Activated naive CD8-positive, alpha-beta T cell treated with anti-CD3 and anti-CD28 coated beads, Interleukin-2, amount 10 ng/mL, durations not matched to agents 7 days and 5 days (primary cell): Measurements from ENCODE around the gene VAV3. TPM values are rescaled to one million over a fixed set of nuclear protein-coding genes. Genes with fewer than 3 reads are reported as not detected.

Experiments used
- ATAC-seq: fragments of 150-1000 bp; cut with Tn5 transposase; one replicate; pipeline ENCODE4 v1.10.0; 2021; ENCODE audit warnings: low read depth, moderate library complexity
- POLR2A ChIA-PET: fragments of 350-600 bp; sonication (Branson Sonifier 250); formaldehyde crosslinking; loops from one replicate; lab custom pipeline; 2021; ENCODE audit warnings: antibody characterized with exemption; lab: Charles Lee
- DNase-seq: peaks from one replicate; pipeline ENCODE4 v3.0.0; 2021
- H3K27ac Mint-ChIP-seq: one replicate; pipeline ENCODE4 v1.8.0; 2022; ENCODE audit warnings: mild to moderate bottlenecking, mixed read lengths
- H3K27me3 Mint-ChIP-seq: one replicate; pipeline ENCODE4 v1.8.0; 2022; ENCODE audit warnings: mild to moderate bottlenecking, moderate library complexity, mixed read lengths
- H3K36me3 Mint-ChIP-seq: one replicate; pipeline ENCODE4 v1.8.0; 2021; ENCODE audit warnings: mild to moderate bottlenecking, mixed read lengths
- H3K4me1 Mint-ChIP-seq: one replicate; pipeline ENCODE4 v1.8.0; 2021; ENCODE audit warnings: mixed read lengths
- H3K4me3 Mint-ChIP-seq: one replicate; pipeline ENCODE4 v1.8.0; 2022; ENCODE audit warnings: mild to moderate bottlenecking, moderate library complexity, mixed read lengths
- H3K9me3 Mint-ChIP-seq: one replicate; pipeline ENCODE4 v1.8.0; 2021; ENCODE audit warnings: mixed read lengths
- total RNA-seq, 2 experiments: library from RNA; stranded (reverse); gene quantifications; one replicate each; pipeline ENCODE4 v1.2.3, GENCODE V29; 2021

VAV3 gene
- total RNA-seq, 2 experiments from 2014 or later = 6.9 to 7.8 TPM

DNA sequence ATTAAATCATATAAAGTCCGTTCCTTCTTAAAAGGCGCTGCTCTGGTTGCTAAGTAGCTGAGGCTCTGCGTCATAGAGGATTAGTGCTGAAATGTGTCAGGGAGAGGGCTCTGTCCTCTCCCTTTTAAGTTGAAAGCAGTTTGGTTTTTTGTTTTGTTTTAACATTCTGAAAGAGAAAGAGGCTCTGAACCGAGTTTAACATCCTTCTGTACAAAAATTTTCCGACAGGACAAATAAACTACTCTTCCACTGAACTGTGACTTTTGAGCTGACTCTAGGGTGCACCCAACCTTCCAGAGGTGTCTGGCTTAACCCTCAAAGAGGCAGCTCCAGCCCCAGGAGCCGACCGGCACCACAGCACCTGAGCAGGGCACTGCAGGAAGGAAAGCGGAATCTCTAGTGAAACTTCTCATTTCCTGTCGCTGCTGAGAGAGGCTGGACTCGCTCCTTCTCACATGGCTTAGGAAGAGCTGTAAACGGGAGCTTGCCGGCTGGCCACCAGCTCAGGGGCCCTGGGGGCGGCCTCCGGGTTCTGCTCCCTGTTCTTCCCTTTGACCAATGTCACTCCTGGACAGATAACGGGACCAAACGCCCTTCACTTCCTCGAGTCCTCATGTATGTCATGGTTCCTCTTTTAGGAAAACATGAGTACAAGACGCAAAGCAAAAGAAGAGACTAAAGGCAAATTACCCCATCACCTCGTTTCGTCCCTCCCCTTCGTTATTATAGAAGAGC is 1.2 kb downstream of the VAV3 start:
- Mint-ChIP-seq H3K36me3 (peaks cover 6% of the 10 kb centered on the region), H3K27me3 (no peaks in the 10 kb centered on the region), H3K4me3 (peak overlapping the region; percentile 93), H3K4me1 (peaks cover 22% of the 10 kb centered on the region), H3K27ac (peak overlapping the region; percentile 91), H3K9me3 (peaks cover 4% of the 10 kb centered on the region)
- DNase-seq (peak; percentile 63), ATAC-seq (peak; percentile 62)
- POLR2A ChIA-PET = interaction anchor here (0.9 to 2.5 kb wide), 13 partner anchors 9 to 236 kb away, joined by 3 to 30 read pairs (median 4); partner anchors contain the start of gene SLC25A24

DNA sequence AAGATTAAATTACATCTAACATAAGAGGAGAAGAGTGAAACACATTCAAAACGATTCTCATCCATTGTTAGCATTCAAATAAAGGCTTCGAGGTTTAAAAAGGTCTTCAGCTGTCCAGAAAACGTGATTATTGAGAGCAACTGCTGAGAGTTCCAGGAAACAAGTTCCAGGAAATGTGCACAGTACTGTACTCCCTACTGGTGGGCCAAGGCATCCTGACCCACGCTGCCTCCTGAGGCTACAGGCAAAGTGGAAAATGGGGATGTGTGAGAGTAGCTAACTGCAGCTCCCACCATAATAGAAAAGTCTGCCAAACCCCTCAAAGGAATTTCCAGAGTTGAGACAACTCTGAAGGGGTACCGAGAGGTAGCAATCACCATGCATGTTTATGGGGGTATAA is 2.0 kb downstream of the VAV3 start:
- Mint-ChIP-seq H3K9me3 (peaks cover 4% of the 10 kb centered on the region), H3K36me3 (peaks cover 6% of the 10 kb centered on the region), H3K27me3 (no peaks in the 10 kb centered on the region), H3K4me1 (peaks cover 22% of the 10 kb centered on the region), H3K27ac (peak overlapping the region; percentile 91), H3K4me3 (peak overlapping the region; percentile 93)
- DNase-seq (no peak), ATAC-seq (no peak)
- POLR2A ChIA-PET = interaction anchor here (1.8 to 2.5 kb wide), 3 partner anchors 114 to 237 kb away, joined by 5 to 30 read pairs (median 8); partner anchors contain the start of gene SLC25A24

DNA sequence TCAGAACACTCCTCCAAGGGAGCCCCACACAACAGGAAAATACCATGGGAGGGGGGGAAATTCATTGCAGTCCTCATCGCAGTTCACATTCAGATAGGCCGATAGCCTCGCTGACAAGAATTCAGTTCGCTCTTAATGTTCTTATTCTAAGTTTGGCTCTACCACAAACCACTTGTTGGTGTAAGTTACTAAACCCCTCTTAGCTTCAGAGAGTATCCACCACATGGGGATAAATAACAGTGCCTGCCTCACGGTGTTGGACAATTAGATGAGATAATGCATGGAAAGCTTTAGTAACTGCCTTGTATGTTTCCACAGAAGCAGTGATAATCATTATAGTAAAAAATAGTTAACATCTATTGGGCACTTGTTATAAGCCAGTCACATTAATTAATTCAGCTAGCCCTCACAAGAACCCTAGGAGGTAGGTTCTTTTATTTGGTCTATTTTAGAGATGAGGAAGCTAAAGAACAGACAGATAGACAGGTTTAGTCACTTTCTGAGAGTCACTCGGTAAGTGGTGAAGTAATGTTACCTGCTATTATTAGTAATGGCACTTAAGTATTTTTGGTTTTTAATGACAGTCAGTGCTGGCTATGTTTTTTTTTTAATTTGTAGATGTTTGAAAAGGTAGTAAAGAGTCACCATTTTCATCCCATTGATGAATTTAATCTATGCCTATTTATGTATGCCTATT is 10.1 kb downstream of the VAV3 start:
- Mint-ChIP-seq H3K27ac (no peak overlapping the region), H3K9me3 (peaks cover 4% of the 10 kb centered on the region), H3K36me3 (peaks cover 6% of the 10 kb centered on the region), H3K4me3 (no peak overlapping the region), H3K27me3 (no peaks in the 10 kb centered on the region), H3K4me1 (peaks cover 22% of the 10 kb centered on the region)
- POLR2A ChIA-PET = interaction anchor here (0.6 to 1.2 kb wide), 2 partner anchors 9 to 63 kb away, joined by 3 to 4 read pairs; no protein-coding TSS in a partner anchor
- DNase-seq (no peak), ATAC-seq (no peak)

DNA sequence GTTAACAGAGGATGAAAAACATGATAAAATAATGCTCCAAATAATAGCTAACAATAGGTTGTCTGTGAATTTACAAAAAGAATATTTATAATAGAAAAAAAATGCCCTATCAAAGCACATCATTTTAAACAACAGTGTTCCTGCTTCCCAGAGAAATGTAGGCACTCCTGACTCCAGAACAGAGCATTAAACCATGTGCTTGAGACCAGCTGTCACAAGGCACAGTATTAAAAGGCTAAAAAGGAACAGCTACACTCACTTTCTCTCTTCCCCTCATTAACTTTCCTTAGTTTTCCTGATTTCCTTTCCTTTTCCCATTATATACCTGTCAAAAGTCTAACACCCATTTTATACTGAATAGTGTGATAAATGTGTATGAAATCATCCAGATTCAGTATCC is 10.9 kb downstream of the VAV3 start:
- H3K4me3 Mint-ChIP-seq = no peak overlapping the region
- peaks cover 2% of the 10 kb centered on the region for H3K36me3 Mint-ChIP-seq
- H3K27me3 Mint-ChIP-seq = no peaks in the 10 kb centered on the region
- H3K9me3 Mint-ChIP-seq = no peaks in the 10 kb centered on the region
- no peak for ATAC-seq
- no peak overlapping the region for H3K27ac Mint-ChIP-seq
- H3K4me1 Mint-ChIP-seq = peaks cover 26% of the 10 kb centered on the region
- POLR2A ChIA-PET = interaction anchor here (1.2 kb wide), 1 partner anchor 10 kb away, joined by 4 read pairs; no protein-coding TSS in a partner anchor
- no peak for DNase-seq

DNA sequence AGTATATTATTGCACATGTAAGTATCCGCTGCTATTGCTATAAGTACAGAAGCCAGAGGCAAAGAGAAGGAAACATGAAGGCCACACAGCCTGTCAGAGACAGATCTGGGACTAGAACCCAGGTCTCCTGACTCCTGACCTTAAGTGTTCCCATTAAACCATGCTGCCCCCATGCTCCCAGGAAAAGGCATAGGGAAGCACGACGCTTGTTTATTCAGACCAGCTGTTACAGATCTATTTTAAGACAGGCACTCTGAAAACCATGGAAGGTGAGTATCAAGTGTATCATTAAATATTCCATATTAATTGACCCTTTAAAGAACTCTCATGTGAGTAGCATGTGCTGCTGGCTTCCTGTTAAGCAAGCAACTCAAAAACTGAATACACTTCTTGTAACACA is 11.4 kb downstream of the VAV3 start:
- ATAC-seq = no peak

DNA sequence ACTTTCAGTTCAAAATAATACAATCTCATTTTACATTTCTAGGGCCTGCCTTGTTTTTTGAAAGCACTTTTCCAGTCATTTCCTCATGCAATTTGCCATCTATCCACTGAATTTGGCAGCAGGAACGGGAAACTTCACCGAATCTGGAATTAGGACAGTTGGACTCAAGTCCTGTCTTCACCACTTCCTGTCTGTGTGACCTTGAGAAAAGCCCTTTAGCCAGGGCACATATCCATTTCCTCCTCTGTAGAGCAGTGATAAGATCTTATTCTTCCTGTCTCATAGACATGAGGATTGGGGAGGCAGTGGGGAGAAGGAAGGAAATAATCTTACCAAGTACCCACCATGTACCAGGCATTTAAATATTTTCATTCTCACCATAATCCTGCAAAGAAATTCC is 12.0 kb downstream of the VAV3 start:
- Mint-ChIP-seq H3K36me3 (peaks cover 2% of the 10 kb centered on the region), H3K4me1 (peaks cover 26% of the 10 kb centered on the region), H3K27me3 (no peaks in the 10 kb centered on the region), H3K4me3 (no peak overlapping the region), H3K27ac (no peak overlapping the region), H3K9me3 (no peaks in the 10 kb centered on the region)
- ATAC-seq (no peak), DNase-seq (no peak)
- POLR2A ChIA-PET = no interaction called here

More for the DNA sequence above, 11.4 kb downstream of the VAV3 start:
- no peaks in the 10 kb centered on the region for H3K9me3 Mint-ChIP-seq
- no peak for DNase-seq
- H3K4me1 Mint-ChIP-seq = peaks cover 26% of the 10 kb centered on the region
- POLR2A ChIA-PET = no interaction called here
- H3K27ac Mint-ChIP-seq = no peak overlapping the region
- H3K36me3 Mint-ChIP-seq = peaks cover 2% of the 10 kb centered on the region
- H3K4me3 Mint-ChIP-seq = no peak overlapping the region
- no peaks in the 10 kb centered on the region for H3K27me3 Mint-ChIP-seq

DNA sequence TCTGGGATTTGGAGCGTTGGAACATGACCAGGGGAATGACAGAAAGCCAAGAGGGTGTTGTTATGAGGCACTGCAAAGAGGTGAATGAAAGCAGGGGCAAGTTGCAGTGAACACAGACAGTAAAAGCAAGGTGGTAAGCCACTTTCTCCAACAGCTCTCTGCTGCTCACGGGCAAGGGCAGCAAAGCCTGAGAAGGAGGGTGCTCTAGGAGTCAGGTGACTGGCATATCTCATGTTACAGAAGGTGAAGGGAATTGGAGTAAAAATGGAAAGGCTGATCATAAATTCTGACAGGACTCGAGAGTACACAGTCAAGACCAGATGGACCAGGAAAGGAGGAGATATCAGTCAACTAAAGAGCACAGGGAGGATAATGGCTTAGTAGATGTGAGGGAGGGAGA is 14.5 kb downstream of the VAV3 start:
- DNase-seq (no peak), ATAC-seq (no peak)
- Mint-ChIP-seq H3K9me3 (no peaks in the 10 kb centered on the region), H3K27me3 (no peaks in the 10 kb centered on the region), H3K36me3 (peaks cover 2% of the 10 kb centered on the region), H3K27ac (peak overlapping the region; percentile 5), H3K4me3 (no peak overlapping the region), H3K4me1 (peaks cover 26% of the 10 kb centered on the region)
- POLR2A ChIA-PET = interaction anchor here (1.9 kb wide), 1 partner anchor 14 kb away, joined by 4 read pairs; no protein-coding TSS in a partner anchor

DNA sequence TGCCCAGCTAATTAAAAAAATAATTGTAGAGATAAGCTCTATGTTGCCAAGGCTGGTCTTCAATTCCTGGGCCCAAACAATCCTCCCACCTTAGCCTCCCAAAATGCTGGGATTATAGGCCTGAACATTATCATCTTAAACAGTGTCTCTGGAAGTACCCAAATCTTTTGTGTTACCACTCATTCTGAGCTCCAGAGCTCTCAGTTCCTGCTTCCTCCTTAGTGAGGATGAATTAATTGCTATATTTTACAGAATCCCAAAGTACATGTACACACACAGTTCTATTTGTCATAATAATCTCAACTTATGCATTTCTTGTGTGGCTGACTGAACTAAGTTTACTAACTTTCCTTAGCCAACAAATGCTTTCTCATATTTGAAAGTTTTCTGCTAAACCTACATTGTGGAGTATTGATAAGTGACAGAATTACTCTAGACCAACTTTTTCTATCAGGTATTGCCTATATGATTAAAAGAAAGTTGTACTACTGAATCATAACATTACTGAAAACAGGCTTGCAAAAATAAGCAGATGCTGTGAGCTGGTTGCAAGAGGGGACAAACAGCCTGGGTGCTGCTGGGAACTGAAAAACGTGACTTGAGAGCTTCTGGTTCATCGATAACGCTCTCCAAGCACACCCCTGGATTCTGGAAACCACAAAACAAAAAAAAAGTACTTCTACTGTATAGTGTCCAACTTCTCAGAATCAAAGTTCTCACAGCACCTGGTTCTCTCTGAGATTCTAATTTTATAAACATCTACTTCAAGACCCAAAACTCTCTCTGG is 15.3 kb downstream of the VAV3 start:
- H3K27me3 Mint-ChIP-seq = no peaks in the 10 kb centered on the region
- no peak overlapping the region for H3K4me3 Mint-ChIP-seq
- DNase-seq (no peak), ATAC-seq (no peak)
- POLR2A ChIA-PET = interaction anchor here (1.9 kb wide), 1 partner anchor 15 kb away, joined by 4 read pairs; no protein-coding TSS in a partner anchor
- H3K27ac Mint-ChIP-seq = no peak overlapping the region
- H3K9me3 Mint-ChIP-seq = no peaks in the 10 kb centered on the region
- H3K36me3 Mint-ChIP-seq = peaks cover 2% of the 10 kb centered on the region
- peaks cover 26% of the 10 kb centered on the region for H3K4me1 Mint-ChIP-seq

DNA sequence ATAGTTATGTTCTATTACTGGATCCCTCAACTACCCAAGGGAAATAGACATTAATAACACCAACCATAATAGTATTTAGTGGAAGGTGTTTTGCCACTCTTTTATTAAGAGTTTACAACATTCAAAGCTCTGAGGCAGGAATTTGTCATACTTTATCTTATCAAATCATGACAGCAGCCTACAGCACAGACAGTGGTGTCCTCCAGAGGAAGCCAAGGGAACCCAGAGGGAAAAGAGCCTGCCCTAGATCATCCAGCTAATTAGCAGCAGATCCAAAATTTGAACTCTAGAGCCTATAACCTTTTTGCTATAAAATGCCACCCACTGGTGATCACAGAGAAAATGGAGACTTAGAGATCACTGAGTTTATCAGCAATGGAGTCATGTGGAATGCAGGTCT is 18.2 kb downstream of the VAV3 start:
- ATAC-seq = no peak
- H3K27me3 Mint-ChIP-seq = no peaks in the 10 kb centered on the region
- H3K4me3 Mint-ChIP-seq = no peak overlapping the region
- H3K36me3 Mint-ChIP-seq = peaks cover 5% of the 10 kb centered on the region
- H3K27ac Mint-ChIP-seq = no peak overlapping the region
- peaks cover 27% of the 10 kb centered on the region for H3K4me1 Mint-ChIP-seq
- DNase-seq = no peak
- POLR2A ChIA-PET = no interaction called here
- no peaks in the 10 kb centered on the region for H3K9me3 Mint-ChIP-seq

DNA sequence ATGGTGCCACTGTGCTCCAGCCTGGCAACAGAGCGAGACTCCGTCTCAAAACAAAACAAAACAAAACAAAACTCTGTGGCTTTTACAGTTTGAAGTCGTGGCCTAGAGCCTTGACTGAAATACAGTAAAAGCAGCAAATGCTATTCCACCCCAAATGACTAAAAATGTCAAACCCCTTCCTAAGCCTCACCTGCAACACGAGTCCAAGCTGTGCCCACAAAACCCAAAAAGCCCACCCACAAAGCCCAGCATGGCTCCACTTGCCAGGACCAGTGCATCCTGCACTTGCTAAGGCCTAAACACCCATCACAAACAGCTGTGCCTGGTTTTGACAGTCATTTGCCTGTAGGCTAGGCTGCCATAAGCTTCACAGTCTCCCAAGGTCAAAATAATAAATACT is 21.3 kb downstream of the VAV3 start:
- POLR2A ChIA-PET = interaction anchor here (0.8 kb wide), 1 partner anchor 21 kb away, joined by 3 read pairs; the partner anchor contains the start of gene VAV3
- Mint-ChIP-seq H3K9me3 (no peaks in the 10 kb centered on the region), H3K4me3 (no peak overlapping the region), H3K27me3 (no peaks in the 10 kb centered on the region), H3K36me3 (peaks cover 4% of the 10 kb centered on the region), H3K27ac (no peak overlapping the region), H3K4me1 (peaks cover 17% of the 10 kb centered on the region)
- ATAC-seq (no peak), DNase-seq (no peak)

DNA sequence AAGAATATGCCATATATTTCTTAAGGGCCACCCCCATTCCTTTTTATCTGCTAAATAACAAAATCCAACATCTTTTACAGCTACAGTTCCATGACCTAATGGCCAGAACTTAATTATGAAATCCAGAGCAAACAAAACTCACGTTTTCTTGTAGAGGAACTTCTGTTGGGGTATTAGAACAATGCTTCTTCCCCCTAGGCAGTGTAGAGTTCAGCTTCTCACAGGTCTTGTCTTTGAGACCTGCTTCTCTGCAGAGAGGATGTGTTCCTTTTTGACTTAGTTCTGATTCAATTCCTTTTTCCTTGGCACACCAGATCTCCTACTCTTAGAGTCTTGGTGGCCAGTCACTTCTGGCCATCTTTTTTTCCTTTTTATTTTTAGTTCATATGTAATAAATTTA is 22.2 kb downstream of the VAV3 start:
- H3K27ac Mint-ChIP-seq = no peak overlapping the region
- ATAC-seq (no peak), DNase-seq (no peak)
- H3K36me3 Mint-ChIP-seq = peaks cover 4% of the 10 kb centered on the region
- H3K27me3 Mint-ChIP-seq = no peaks in the 10 kb centered on the region
- H3K4me3 Mint-ChIP-seq = no peak overlapping the region
- H3K4me1 Mint-ChIP-seq = peaks cover 18% of the 10 kb centered on the region
- no peaks in the 10 kb centered on the region for H3K9me3 Mint-ChIP-seq
- POLR2A ChIA-PET = no interaction called here

DNA sequence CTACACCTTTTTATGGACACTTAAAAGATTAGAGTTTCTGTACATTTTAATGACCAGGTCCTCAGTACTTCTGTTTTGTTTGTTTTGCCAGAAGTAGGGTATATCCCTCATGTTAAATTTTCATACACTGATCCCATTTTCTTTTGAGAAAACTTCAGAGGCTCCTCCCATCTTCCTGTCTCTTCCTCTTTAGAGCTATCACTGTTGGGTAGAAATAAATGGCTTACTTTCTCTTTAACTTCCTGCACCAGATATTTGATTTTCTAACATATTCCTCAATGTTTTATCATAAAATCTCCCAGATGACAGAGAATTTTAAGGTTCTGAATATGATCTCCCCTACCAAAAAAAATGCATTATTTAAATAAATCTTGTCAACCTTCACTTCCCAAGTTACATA is 23.4 kb downstream of the VAV3 start:
- POLR2A ChIA-PET = no interaction called here
- peaks cover 27% of the 10 kb centered on the region for H3K4me1 Mint-ChIP-seq

DNA sequence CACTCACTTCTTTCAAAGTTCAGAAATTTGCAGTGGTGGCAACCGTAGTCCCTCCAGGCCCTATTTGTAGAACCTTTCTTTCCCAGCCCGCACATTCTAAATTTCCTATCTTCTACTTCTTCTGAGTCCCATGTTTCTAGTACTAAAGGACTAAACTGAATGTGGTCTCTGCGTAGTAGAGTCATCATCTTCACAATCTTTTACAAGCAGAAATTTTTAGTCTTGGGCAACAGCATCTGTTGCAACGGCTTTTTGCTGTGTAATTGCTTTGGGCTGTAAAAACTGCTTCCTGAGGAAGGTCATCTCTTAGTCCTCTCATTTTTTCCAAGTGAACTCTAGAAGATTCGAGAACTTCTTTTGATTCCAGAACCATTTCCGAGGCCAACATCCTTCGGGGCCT is 23.9 kb downstream of the VAV3 start:
- no peaks in the 10 kb centered on the region for H3K27me3 Mint-ChIP-seq
- DNase-seq = no peak
- ATAC-seq = no peak
- H3K4me3 Mint-ChIP-seq = no peak overlapping the region
- POLR2A ChIA-PET = no interaction called here
- no peaks in the 10 kb centered on the region for H3K9me3 Mint-ChIP-seq
- peaks cover 29% of the 10 kb centered on the region for H3K4me1 Mint-ChIP-seq
- no peak overlapping the region for H3K27ac Mint-ChIP-seq
- H3K36me3 Mint-ChIP-seq = peaks cover 4% of the 10 kb centered on the region

More for the DNA sequence above, 23.4 kb downstream of the VAV3 start:
- ATAC-seq = no peak
- no peak for DNase-seq
- Mint-ChIP-seq H3K27me3 (no peaks in the 10 kb centered on the region), H3K4me3 (no peak overlapping the region), H3K27ac (no peak overlapping the region), H3K36me3 (peaks cover 4% of the 10 kb centered on the region), H3K9me3 (no peaks in the 10 kb centered on the region)
